Stimulated activated CD4-positive, alpha-beta T cell treated with anti-CD3 and anti-CD28 coated beads, TNF-alpha, amount 100 ng/mL, for 4 hours (primary cell): ENCODE results near the gene ATP13A4.

Source experiments
- DNase-seq, 3 experiments: peaks; one replicate each; pipeline ENCODE4 v3.0.0-alpha.2; 2020; ENCODE audit warnings: low read depth in 3 of 3

The ATP13A4 gene

GRCh38 chr3:193396451-193397244 lies 158.0 kb downstream of the ATP13A4 start:
- DNase-seq: no peak

GRCh38 chr3:193391902-193392301 lies 162.8 kb downstream of the ATP13A4 start:
- no peak for DNase-seq

- no peak for DNase-seq
Measured at GRCh38 chr3:193389335-193389734, 165.4 kb downstream of the ATP13A4 start.

- DNase-seq: no peak
Measured at GRCh38 chr3:193388361-193388760, 166.3 kb downstream of the ATP13A4 start.

- DNase-seq: no peak
Measured at GRCh38 chr3:193387596-193387995, 167.1 kb downstream of the ATP13A4 start.

GRCh38 chr3:193378706-193379105 lies 176.0 kb downstream of the ATP13A4 start, which contains the start of gene ATP13A5:
Gene ATP13A5 (minus strand): TSS chr3:193378753. CDS start chr3:193378725, 28 bp downstream.
- no peak for DNase-seq

GRCh38 chr3:193377591-193377990 lies 177.1 kb downstream of the ATP13A4 start:
- no peak for DNase-seq

- DNase-seq: no peak
Measured at GRCh38 chr3:193375614-193376013, 179.1 kb downstream of the ATP13A4 start.

GRCh38 chr3:193372783-193373182 lies 181.9 kb downstream of the ATP13A4 start:
- DNase-seq: no peak

- no peak for DNase-seq
Measured at GRCh38 chr3:193367868-193368267, 186.8 kb downstream of the ATP13A4 start.

- no peak for DNase-seq
Measured at GRCh38 chr3:193357291-193357690, 197.4 kb downstream of the ATP13A4 start.

GRCh38 chr3:193354423-193354822 lies 200.3 kb downstream of the ATP13A4 start:
- no peak for DNase-seq
